PFSK-1 (cell line): ENCODE data around the gene ADD1.

Experiments used
- POLR2AphosphoS5 ChIP-seq: IDR thresholded peaks from 2 replicates; pipeline ENCODE4 v1.6.1; 2012; ENCODE audit warnings: low read depth, mild to moderate bottlenecking, control low read depth, low read length, moderate library complexity
- REST ChIP-seq, 2 experiments: IDR thresholded peaks; 2 replicates each; pipeline versions ENCODE4 v1.6.1 to v1.8.0; 2011 to 2012; ENCODE audit warnings: low read depth in 2 of 2, low read length in 2 of 2, control low read depth in 1 of 2, inconsistent platforms in 1 of 2, mild to moderate bottlenecking in 1 of 2, moderate library complexity in 1 of 2; ENCODE audit not compliant: insufficient read depth in 1 of 2
- SIN3A ChIP-seq: IDR thresholded peaks from 2 replicates; pipeline ENCODE4 v1.6.1; 2012; ENCODE audit warnings: mild to moderate bottlenecking, low read length, moderate library complexity, borderline replicate concordance; ENCODE audit not compliant: insufficient read depth
- TAF1 ChIP-seq: IDR thresholded peaks from 2 replicates; pipeline ENCODE4 v1.6.1; 2012; ENCODE audit warnings: low read length, control low read depth, borderline replicate concordance; ENCODE audit not compliant: insufficient read depth

- TF ChIP-seq POLR2AphosphoS5 (no peak), TAF1 (no peak), SIN3A (no peak), REST (IDR thresholded peaks at IDR 0.05; ENCODE audit: insufficient read depth in 1 of 2, low read depth in 2 of 2, low read length in 2 of 2) (no peak)
Measured at GRCh38 chr4:2923141-2923551, 79.5 kb downstream of the ADD1 start.
